ENCODE data around the gene SFRP5. TPM values are rescaled to one million over a fixed set of nuclear protein-coding genes. Genes with fewer than 3 reads are reported as not detected.

SFRP5 gene
- total RNA-seq, 1 donor from 2014 or later: 8.7 TPM

- no peak for DNase-seq
- H3K27ac ChIP-seq (replicated peaks): no peak overlapping the region
- H3K4me3 ChIP-seq: no peak overlapping the region
Observed at GRCh38 chr10:97779975-97780374, 8.2 kb upstream of the SFRP5 start.

GRCh38 chr10:97779492-97779891, 7.7 kb upstream of the SFRP5 start:
- peaks cover 7% of the 10 kb centered on the region for H3K27me3 ChIP-seq (ENCODE audit: low read depth)
- H3K27ac ChIP-seq (replicated peaks): no peak overlapping the region
- intact Hi-C loops (cut with micrococcal nuclease): no loop called here
- H3K36me3 ChIP-seq: no peaks in the 10 kb centered on the region
- DNase-seq: no peak
- peaks cover 33% of the 10 kb centered on the region for H3K4me1 ChIP-seq
- no peak overlapping the region for H3K4me3 ChIP-seq
- TF ChIP-seq, protein P1, sequence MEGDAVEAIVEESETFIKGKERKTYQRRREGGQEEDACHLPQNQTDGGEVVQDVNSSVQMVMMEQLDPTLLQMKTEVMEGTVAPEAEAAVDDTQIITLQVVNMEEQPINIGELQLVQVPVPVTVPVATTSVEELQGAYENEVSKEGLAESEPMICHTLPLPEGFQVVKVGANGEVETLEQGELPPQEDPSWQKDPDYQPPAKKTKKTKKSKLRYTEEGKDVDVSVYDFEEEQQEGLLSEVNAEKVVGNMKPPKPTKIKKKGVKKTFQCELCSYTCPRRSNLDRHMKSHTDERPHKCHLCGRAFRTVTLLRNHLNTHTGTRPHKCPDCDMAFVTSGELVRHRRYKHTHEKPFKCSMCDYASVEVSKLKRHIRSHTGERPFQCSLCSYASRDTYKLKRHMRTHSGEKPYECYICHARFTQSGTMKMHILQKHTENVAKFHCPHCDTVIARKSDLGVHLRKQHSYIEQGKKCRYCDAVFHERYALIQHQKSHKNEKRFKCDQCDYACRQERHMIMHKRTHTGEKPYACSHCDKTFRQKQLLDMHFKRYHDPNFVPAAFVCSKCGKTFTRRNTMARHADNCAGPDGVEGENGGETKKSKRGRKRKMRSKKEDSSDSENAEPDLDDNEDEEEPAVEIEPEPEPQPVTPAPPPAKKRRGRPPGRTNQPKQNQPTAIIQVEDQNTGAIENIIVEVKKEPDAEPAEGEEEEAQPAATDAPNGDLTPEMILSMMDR (IDR thresholded peaks at IDR 0.05; ENCODE audit: borderline replicate concordance): no peak
- H3K9me3 ChIP-seq (replicated peaks): no peaks in the 10 kb centered on the region

More at GRCh38 chr10:97779975-97780374, 8.2 kb upstream of the SFRP5 start:
- Histone ChIP-seq H3K4me1 (peaks cover 35% of the 10 kb centered on the region), H3K36me3 (no peaks in the 10 kb centered on the region), H3K9me3 (replicated peaks) (no peaks in the 10 kb centered on the region), H3K27me3 (ENCODE audit: low read depth) (peaks cover 2% of the 10 kb centered on the region)
- TF ChIP-seq, protein P1 (IDR thresholded peaks at IDR 0.05; ENCODE audit: borderline replicate concordance): no peak
- intact Hi-C loops (cut with micrococcal nuclease): no loop called here

DNA sequence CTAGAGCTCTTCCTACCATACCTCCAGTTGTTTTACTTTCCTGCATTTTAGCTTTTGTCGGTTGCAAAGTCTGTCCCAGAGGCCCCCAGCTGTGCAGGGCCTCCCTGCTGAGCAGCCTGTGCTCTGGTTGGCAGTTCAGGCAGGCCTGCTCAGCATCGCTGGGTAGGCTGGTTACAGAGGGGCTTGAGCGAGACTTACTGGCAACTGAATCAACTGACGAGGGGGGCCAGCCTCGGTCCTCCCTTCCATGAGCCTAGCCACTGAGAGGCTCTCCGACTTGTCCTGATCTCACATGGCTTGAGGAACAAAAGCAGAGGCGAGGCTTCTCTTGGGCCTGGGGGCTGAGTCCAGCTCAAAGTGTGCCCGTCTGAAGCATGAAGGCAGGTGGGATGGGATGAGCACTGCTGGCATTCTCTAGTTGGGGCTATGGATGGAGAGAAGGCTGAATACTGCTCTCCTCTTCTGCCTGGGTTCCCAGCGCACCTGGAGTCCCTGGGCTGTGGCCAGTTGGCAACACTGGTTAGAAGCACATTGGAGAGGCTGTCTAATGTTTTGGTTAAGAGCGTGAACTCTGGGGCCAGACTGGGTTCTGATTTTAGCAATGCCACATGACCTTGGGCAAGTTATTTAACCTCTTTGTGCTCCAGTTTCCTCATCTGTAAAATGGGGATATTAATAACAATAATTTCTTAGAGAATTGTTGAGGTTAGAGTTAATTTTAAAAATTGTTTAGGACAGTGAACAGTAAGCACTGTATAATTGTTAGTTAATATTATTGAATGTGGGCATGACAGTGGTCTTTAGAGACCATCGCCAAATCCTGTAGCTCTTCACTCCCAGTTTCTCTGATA, 6.9 kb upstream of the SFRP5 start:
- intact Hi-C loops (cut with micrococcal nuclease): no loop called here
- H3K4me1 ChIP-seq: peaks cover 31% of the 10 kb centered on the region
- TF ChIP-seq, protein P1 (IDR thresholded peaks at IDR 0.05; ENCODE audit: borderline replicate concordance): no peak
- H3K27me3 ChIP-seq (ENCODE audit: low read depth): peaks cover 15% of the 10 kb centered on the region
- no peak for DNase-seq
- no peak overlapping the region for H3K27ac ChIP-seq (replicated peaks)
- no peaks in the 10 kb centered on the region for H3K36me3 ChIP-seq
- H3K4me3 ChIP-seq: no peak overlapping the region
- no peaks in the 10 kb centered on the region for H3K9me3 ChIP-seq (replicated peaks)

GRCh38 chr10:97777143-97777542, 5.3 kb upstream of the SFRP5 start:
- intact Hi-C loops (cut with micrococcal nuclease): no loop called here
- H3K27ac ChIP-seq (replicated peaks): no peak overlapping the region
- TF ChIP-seq, protein P1 (IDR thresholded peaks at IDR 0.05; ENCODE audit: borderline replicate concordance): no peak
- H3K36me3 ChIP-seq: no peaks in the 10 kb centered on the region
- no peak for DNase-seq
- H3K9me3 ChIP-seq (replicated peaks): no peaks in the 10 kb centered on the region
- no peak overlapping the region for H3K4me3 ChIP-seq
- H3K27me3 ChIP-seq (ENCODE audit: low read depth): peaks cover 30% of the 10 kb centered on the region
- H3K4me1 ChIP-seq: peaks cover 26% of the 10 kb centered on the region

DNA sequence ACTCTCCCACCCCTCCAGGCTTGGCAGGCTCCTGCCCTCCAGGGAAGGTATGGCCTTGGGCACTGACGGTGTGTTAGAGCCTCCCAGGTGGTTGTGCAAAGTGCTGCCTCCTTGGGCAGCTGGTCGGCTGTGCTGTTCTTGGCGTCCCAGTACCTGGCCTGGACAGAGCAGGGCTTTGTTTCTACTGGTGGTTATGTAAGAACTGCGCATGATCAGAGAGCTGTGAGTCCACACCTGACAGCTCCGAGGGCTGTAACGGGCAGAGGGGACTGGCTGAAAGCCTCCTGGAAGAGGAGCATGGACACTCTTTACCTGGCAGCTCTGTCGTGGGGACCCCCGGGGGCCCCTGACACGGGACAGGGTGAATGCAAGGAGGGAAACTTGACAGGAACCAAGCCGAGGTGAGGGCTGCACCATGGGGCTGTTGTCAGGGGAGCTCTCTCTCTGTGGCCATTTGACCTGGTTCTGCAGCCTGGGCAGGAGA, 3.1 kb upstream of the SFRP5 start:
- Histone ChIP-seq H3K27ac (replicated peaks) (no peak overlapping the region), H3K4me1 (peaks cover 16% of the 10 kb centered on the region), H3K9me3 (replicated peaks) (no peaks in the 10 kb centered on the region), H3K27me3 (ENCODE audit: low read depth) (peaks cover 52% of the 10 kb centered on the region), H3K4me3 (no peak overlapping the region), H3K36me3 (no peaks in the 10 kb centered on the region)
- TF ChIP-seq, protein P1 (IDR thresholded peaks at IDR 0.05; ENCODE audit: borderline replicate concordance): no peak
- intact Hi-C loops (cut with micrococcal nuclease): no loop called here
- DNase-seq: no peak
